Inflammatory macrophage (primary cell): ENCODE data around the gene GPR146.

Experiments
- DNase-seq, 2 donors: peaks; one replicate each; pipeline ENCODE4 v3.0.0-alpha.2; 2020 to 2022

Gene GPR146

GRCh38 chr7:1011297-1012003, 32.9 kb upstream of the GPR146 start:
- peak in 1 of 2 donors; percentile 22 for DNase-seq

- DNase-seq, result peak in 1 of 2 donors; percentile 54
Observed at GRCh38 chr7:1012004-1012715, 32.2 kb upstream of the GPR146 start.

- DNase-seq, result no peak
Observed at GRCh38 chr7:1012716-1013095, 31.6 kb upstream of the GPR146 start.

GRCh38 chr7:1013581-1013980, 30.8 kb upstream of the GPR146 start:
- DNase-seq, result no peak

- DNase-seq, result no peak
Observed at GRCh38 chr7:1014681-1015080, 29.7 kb upstream of the GPR146 start.

- DNase-seq, result peak; percentile 3 to 57
Observed at GRCh38 chr7:1015196-1016121, 28.9 kb upstream of the GPR146 start.

GRCh38 chr7:1016577-1017531, 27.5 kb upstream of the GPR146 start:
- DNase-seq, result no peak

- DNase-seq, result no peak
Observed at GRCh38 chr7:1017586-1018333, 26.6 kb upstream of the GPR146 start.

GRCh38 chr7:1018334-1018695, 26.0 kb upstream of the GPR146 start:
- DNase-seq, result no peak

- no peak for DNase-seq
Observed at GRCh38 chr7:1019255-1019785, 25.0 kb upstream of the GPR146 start.

GRCh38 chr7:1019789-1020610, 24.3 kb upstream of the GPR146 start:
- no peak for DNase-seq

GRCh38 chr7:1020849-1021251, 23.5 kb upstream of the GPR146 start:
- no peak for DNase-seq

- DNase-seq, result no peak
Observed at GRCh38 chr7:1021366-1021765, 23.0 kb upstream of the GPR146 start.

GRCh38 chr7:1021931-1022330, 22.4 kb upstream of the GPR146 start:
- DNase-seq, result no peak

- DNase-seq, result no peak
Observed at GRCh38 chr7:1022356-1022755, 22.0 kb upstream of the GPR146 start.

- no peak for DNase-seq
Observed at GRCh38 chr7:1022801-1023465, 21.4 kb upstream of the GPR146 start.

- no peak for DNase-seq
Observed at GRCh38 chr7:1024331-1024841, 20.0 kb upstream of the GPR146 start.

GRCh38 chr7:1024876-1025742, 19.2 kb upstream of the GPR146 start:
- DNase-seq, result no peak
